Esophagus squamous epithelium (tissue), 5 donors: ENCODE results near the gene RAB24. TPM values are rescaled to one million over a fixed set of nuclear protein-coding genes. Genes with fewer than 3 reads are reported as not detected.
"Not testable (repeated sequence)": the region's sequence is repeated elsewhere in the genome, so short reads cannot be mapped to it uniquely, and the experiment has no call there.

Experiments used
- DNase-seq: peaks from one replicate; lab custom pipeline; 2025; lab: John Stamatoyannopoulos, UW
- H3K27ac ChIP-seq, 4 donors: fragments of 200-600 bp; sonication (generic); one replicate each; pipeline ENCODE4 v1.5.1; 2016 to 2019; ENCODE audit warnings: mild to moderate bottlenecking in 1 of 4
- H3K27me3 ChIP-seq, 4 donors: fragments of 200-600 bp; sonication (generic); 1 replicate in 3 of 4; 2 replicates in 1 of 4; pipeline versions ENCODE4 v1.5.1 to v1.6.0; 2017 to 2021; ENCODE audit warnings: antibody characterized with exemption in 1 of 4
- H3K36me3 ChIP-seq, 3 donors: fragments of 200-600 bp; sonication (generic); one replicate each; pipeline ENCODE4 v1.5.1; 2016 to 2019
- H3K4me1 ChIP-seq, 3 donors: fragments of 200-600 bp; sonication (generic); one replicate each; pipeline ENCODE4 v1.5.1; 2017 to 2019
- H3K4me3 ChIP-seq, 4 donors: fragments of 200-600 bp; sonication (generic); 1 replicate in 3 of 4; 2 replicates in 1 of 4; pipeline ENCODE4 v1.5.1; 2016 to 2019; ENCODE audit warnings: mild to moderate bottlenecking in 2 of 4, moderate library complexity in 1 of 4
- H3K9me3 ChIP-seq, 3 donors: fragments of 200-600 bp; sonication (generic); one replicate each; pipeline ENCODE4 v1.5.1; 2016 to 2019
- CTCF ChIP-seq, 6 experiments: fragments of 450-650 bp in 4 of 6; fragments of 200-600 bp in 2 of 6; sonication (generic) in 2 of 6; IDR thresholded peaks; one replicate each; pipeline ENCODE4 v1.5.1; 2016 to 2019; ENCODE audit warnings: antibody characterized with exemption in 6 of 6, mild to moderate bottlenecking in 4 of 6, moderate library complexity in 4 of 6
- POLR2A ChIP-seq, 4 donors: fragments of 450-650 bp; IDR thresholded peaks; one replicate each; pipeline ENCODE4 v1.6.1; 2017; ENCODE audit warnings: antibody characterized with exemption in 4 of 4, mild to moderate bottlenecking in 4 of 4, moderate library complexity in 3 of 4
- WGBS, 2 donors: methylation state at CpG; one replicate each; pipeline ENCODE4 v1.1.5; 2018; 5-methylcytosine and 5-hydroxymethylcytosine counted together
- intact Hi-C: fragments of 100-400 bp; cut with DNase I; formaldehyde crosslinking; loops from one replicate; pipeline ENCODE4 v1.15.0; 2022
- total RNA-seq, 4 donors: library from RNA; depleted of rRNA; stranded (reverse); fragments of >200 nt; gene quantifications; one replicate each; pipeline ENCODE4 v1.1.0, GENCODE V29; 2016
- donor health status: DM: yes; HTN: yes; CAD: no.

The RAB24 gene
- total RNA-seq, 4 donors from 2014 or later: 24.0 to 74.4 (median 49.8) TPM

GRCh38 chr5:177308740-177309139, 5.2 kb upstream of the RAB24 start:
- DNase-seq: no peak
- Histone ChIP-seq H3K9me3 (no peaks in the 10 kb centered on the region), H3K27ac (no peak overlapping the region), H3K4me1 (peaks cover 46 to 88% (median 47%) of the 10 kb centered on the region in 3 donors), H3K4me3 (no peak overlapping the region), H3K27me3 (no peaks in the 10 kb centered on the region), H3K36me3 (peaks cover 5 to 45% (median 8%) of the 10 kb centered on the region in 3 donors)
- WGBS, 2 donors: 83 to 96% methylated on average over 8 to 10 of the region's 11 CpGs
- TF ChIP-seq CTCF (IDR thresholded peaks at IDR 0.05) (no peak), POLR2A (IDR thresholded peaks at IDR 0.05) (no peak)
- intact Hi-C loops: no loop called here

GRCh38 chr5:177307544-177308363, 4.2 kb upstream of the RAB24 start:
- H3K4me3 ChIP-seq: no peak overlapping the region
- H3K9me3 ChIP-seq: no peaks in the 10 kb centered on the region
- DNase-seq: no peak
- WGBS, 2 donors: 67 to 70% methylated on average over 2 to 10 of the region's 43 CpGs
- intact Hi-C loops: no loop called here
- peak overlapping the region in 3 of 4 donors; percentile 54 to 98 (median 93) for H3K27ac ChIP-seq
- H3K27me3 ChIP-seq: no peaks in the 10 kb centered on the region
- no peak for TF ChIP-seq POLR2A (IDR thresholded peaks at IDR 0.05)
- TF ChIP-seq CTCF (IDR thresholded peaks at IDR 0.05): no peak
- peaks cover 5 to 45% (median 8%) of the 10 kb centered on the region in 3 donors for H3K36me3 ChIP-seq
- peaks cover 45 to 88% (median 46%) of the 10 kb centered on the region in 3 donors for H3K4me1 ChIP-seq

GRCh38 chr5:177306674-177307543, 3.4 kb upstream of the RAB24 start:
- intact Hi-C loops: no loop called here

GRCh38 chr5:177306103-177306640, 2.7 kb upstream of the RAB24 start:
- Histone ChIP-seq H3K27ac (peak overlapping the region; percentile 39 to 98 (median 92)), H3K4me1 (peaks cover 48 to 88% (median 48%) of the 10 kb centered on the region in 3 donors), H3K36me3 (peaks cover 5 to 48% (median 8%) of the 10 kb centered on the region in 3 donors)
- WGBS, 2 donors: 58 to 67% methylated on average over 7 to 8 of the region's 11 CpGs
- intact Hi-C loops, H3K27me3 ChIP-seq, H3K4me3 ChIP-seq, DNase-seq, H3K9me3 ChIP-seq: not testable (repeated sequence)

More at GRCh38 chr5:177306674-177307543, 3.4 kb upstream of the RAB24 start:
- Histone ChIP-seq H3K36me3 (peaks cover 5 to 45% (median 8%) of the 10 kb centered on the region in 3 donors), H3K9me3 (no peaks in the 10 kb centered on the region), H3K27ac (peak overlapping the region; percentile 54 to 98 (median 92)), H3K27me3 (no peaks in the 10 kb centered on the region), H3K4me1 (peaks cover 48 to 88% (median 48%) of the 10 kb centered on the region in 3 donors), H3K4me3 (no peak overlapping the region)
- no peak for DNase-seq
- 51 to 70% methylated on average over 8 to 13 of the region's 15 CpGs for WGBS, 2 donors
- TF ChIP-seq CTCF (IDR thresholded peaks at IDR 0.05) (peak in 1 of 6 experiments; percentile 9), POLR2A (IDR thresholded peaks at IDR 0.05) (no peak)

GRCh38 chr5:177304392-177305119, 1.0 kb upstream of the RAB24 start:
- DNase-seq: no peak

More at GRCh38 chr5:177304392-177305119, 1.0 kb upstream of the RAB24 start:
- no peaks in the 10 kb centered on the region for H3K27me3 ChIP-seq
- H3K4me3 ChIP-seq: peak overlapping the region; percentile 76 to 100 (median 95)
- no peaks in the 10 kb centered on the region for H3K9me3 ChIP-seq
- H3K36me3 ChIP-seq: peaks cover 5 to 46% (median 8%) of the 10 kb centered on the region in 3 donors
- H3K27ac ChIP-seq: peak overlapping the region; percentile 90 to 98 (median 92)
- WGBS, 2 donors: 12 to 22% methylated on average over 9 to 10 of the region's 19 CpGs
- intact Hi-C loops: no loop called here
- no peak for TF ChIP-seq POLR2A (IDR thresholded peaks at IDR 0.05)
- no peak for TF ChIP-seq CTCF (IDR thresholded peaks at IDR 0.05)
- H3K4me1 ChIP-seq: peaks cover 54 to 88% (median 54%) of the 10 kb centered on the region in 3 donors
